Liver (tissue), 9 donors: ENCODE results near the gene GCNT2. TPM values are rescaled to one million over a fixed set of nuclear protein-coding genes. Genes with fewer than 3 reads are reported as not detected.
"Not testable (repeated sequence)": the region's sequence is repeated elsewhere in the genome, so short reads cannot be mapped to it uniquely, and the experiment has no call there.

Source experiments
- DNase-seq: peaks from one replicate; pipeline ENCODE4 v3.0.0-alpha.2; 2017; ENCODE audit warnings: low spot score
- H3K27ac ChIP-seq, 2 donors: one replicate each; pipeline ENCODE4 v1.7.0; 2013; ENCODE audit warnings: inconsistent platforms in 2 of 2, low read length in 2 of 2, control low read depth in 1 of 2, low read depth in 1 of 2, mild to moderate bottlenecking in 1 of 2
- H3K27me3 ChIP-seq, 4 donors: one replicate each; pipeline versions ENCODE4 v1.6.1 to v1.7.0; 2013; ENCODE audit warnings: low read length in 3 of 4, inconsistent platforms in 1 of 4, mild to moderate bottlenecking in 1 of 4, moderate library complexity in 1 of 4; ENCODE audit not compliant: control insufficient read depth in 4 of 4, insufficient read depth in 4 of 4
- H3K36me3 ChIP-seq, 4 donors: one replicate each; pipeline versions ENCODE4 v1.6.1 to v1.7.0; 2013; ENCODE audit warnings: low read length in 3 of 4, mild to moderate bottlenecking in 3 of 4, low read depth in 1 of 4, moderate library complexity in 1 of 4; ENCODE audit not compliant: control insufficient read depth in 4 of 4, insufficient read depth in 3 of 4
- H3K4me1 ChIP-seq, 4 donors: one replicate each; pipeline versions ENCODE4 v1.6.1 to v1.7.0; 2013; ENCODE audit warnings: low read length in 3 of 4, mild to moderate bottlenecking in 3 of 4, moderate library complexity in 1 of 4; ENCODE audit not compliant: control insufficient read depth in 4 of 4, insufficient read depth in 4 of 4
- H3K4me3 ChIP-seq, 3 donors: one replicate each; pipeline versions ENCODE4 v1.6.1 to v1.7.0; 2013; ENCODE audit warnings: low read length in 3 of 3, control low read depth in 1 of 3, low read depth in 1 of 3, mild to moderate bottlenecking in 1 of 3
- H3K9ac ChIP-seq, 2 donors: one replicate each; pipeline ENCODE4 v1.7.0; 2013; ENCODE audit warnings: low read length in 2 of 2, mild to moderate bottlenecking in 2 of 2, moderate library complexity in 2 of 2, control low read depth in 1 of 2, low read depth in 1 of 2
- H3K9me3 ChIP-seq, 4 donors: one replicate each; pipeline versions ENCODE4 v1.6.1 to v1.7.0; 2013; ENCODE audit warnings: low read length in 3 of 4; ENCODE audit not compliant: control insufficient read depth in 4 of 4
- CTCF ChIP-seq: fragments of 150-350 bp; IDR thresholded peaks from 2 replicates; pipeline ENCODE4 v1.5.1; 2017; ENCODE audit warnings: improper control_type of control experiment, low read depth, low read length; ENCODE audit not compliant: missing input control
- EGR1 ChIP-seq, 2 donors: IDR thresholded peaks; 2 replicates each; pipeline ENCODE4 v1.6.1; 2016 to 2018; ENCODE audit warnings: antibody characterized with exemption in 2 of 2, low read depth in 2 of 2
- FOXA1 ChIP-seq: IDR thresholded peaks from 2 replicates; pipeline ENCODE4 v1.6.1; 2016; ENCODE audit warnings: antibody characterized with exemption
- FOXA2 ChIP-seq: IDR thresholded peaks from 2 replicates; pipeline ENCODE4 v1.6.1; 2016; ENCODE audit warnings: antibody characterized with exemption
- HNF4G ChIP-seq: IDR thresholded peaks from 2 replicates; pipeline ENCODE4 v1.6.1; 2016; ENCODE audit warnings: antibody characterized with exemption
- JUND ChIP-seq, 2 donors: IDR thresholded peaks; 2 replicates each; pipeline ENCODE4 v1.6.1; 2016; ENCODE audit warnings: antibody characterized with exemption in 2 of 2
- NR2F2 ChIP-seq: IDR thresholded peaks from 2 replicates; pipeline ENCODE4 v1.6.1; 2016; ENCODE audit warnings: antibody characterized with exemption
- RAD21 ChIP-seq, 2 donors: IDR thresholded peaks; 2 replicates each; pipeline ENCODE4 v1.6.1; 2016; ENCODE audit warnings: antibody characterized with exemption in 2 of 2, mild to moderate bottlenecking in 2 of 2
- RXRA ChIP-seq, 2 donors: IDR thresholded peaks; 2 replicates each; pipeline ENCODE4 v1.6.1; 2017 to 2018; ENCODE audit warnings: antibody characterized with exemption in 2 of 2, mild to moderate bottlenecking in 1 of 2
- TAF1 ChIP-seq: conservative IDR thresholded peaks from 2 replicates; pipeline ENCODE4 v1.6.1; 2016; ENCODE audit warnings: antibody characterized with exemption, mild to moderate bottlenecking
- YY1 ChIP-seq: IDR thresholded peaks from 2 replicates; pipeline ENCODE4 v1.6.1; 2016; ENCODE audit warnings: antibody characterized with exemption, mild to moderate bottlenecking
- ZBTB33 ChIP-seq: IDR thresholded peaks from 2 replicates; pipeline ENCODE4 v1.6.1; 2016; ENCODE audit warnings: antibody characterized with exemption
- WGBS: extraction: QIAGEN DNeasy Blood & Tissue Kit; methylation state at CpG from one replicate; pipeline ENCODE4 v1.1.7; 2013; 5-methylcytosine and 5-hydroxymethylcytosine counted together
- polyA plus RNA-seq, 2 donors: library from polyadenylated mRNA; stranded (reverse) in 1 of 2; unstranded in 1 of 2; fragments of 200-250 nt in 1 of 2; fragments of >200 nt in 1 of 2; fragmentation: Nextera tagmentation in 1 of 2; extraction: Ambion mirVana in 1 of 2; gene quantifications; one replicate each; pipeline versions ENCODE4 v1.2.1 to v1.2.3, GENCODE V29; 2013 to 2015
- total RNA-seq, 2 donors: library from RNA; depleted of rRNA; stranded (reverse); fragments of >200 nt; gene quantifications; one replicate each; pipeline ENCODE4 v1.2.3, GENCODE V29; 2014
- donor health status: healthy.
- donor health status: healthy.
- donor health status: healthy.
- donor health status: healthy.
- donor health status: healthy.

The GCNT2 gene
- total and polyA plus RNA-seq, 4 donors, result 2.8 to 16.7 (median 4.2) TPM

- no peaks in the 10 kb centered on the region for H3K36me3 ChIP-seq
- WGBS, result 93% methylated on average over 32 of the region's 32 CpGs
- H3K4me1 ChIP-seq, result no peaks in the 10 kb centered on the region
- no peak overlapping the region for H3K9ac ChIP-seq
- no peak overlapping the region for H3K27ac ChIP-seq
- no peaks in the 10 kb centered on the region for H3K9me3 ChIP-seq
- H3K4me3 ChIP-seq, result no peak overlapping the region
- DNase-seq, result no peak
- peaks cover 0 to 4% (median 0%) of the 10 kb centered on the region in 4 donors for H3K27me3 ChIP-seq
- TF ChIP-seq JUND (IDR thresholded peaks at IDR 0.05) (no peak), FOXA2 (no peak), EGR1 (IDR thresholded peaks at IDR 0.05; ENCODE audit: low read depth in 2 of 2) (no peak), RAD21 (IDR thresholded peaks at IDR 0.05) (no peak), YY1 (no peak), TAF1 (no peak), RXRA (IDR thresholded peaks at IDR 0.05) (no peak), NR2F2 (no peak), CTCF (no peak), ZBTB33 (no peak), FOXA1 (no peak), HNF4G (no peak)
These were observed 29.7 kb upstream of the GCNT2 start for GRCh38 chr6:10491463-10491862.

- WGBS, result 95% methylated on average over 3 of the region's 3 CpGs
- not testable (repeated sequence) for H3K4me3 ChIP-seq, H3K27ac ChIP-seq, H3K36me3 ChIP-seq, DNase-seq, H3K27me3 ChIP-seq, H3K9me3 ChIP-seq, H3K9ac ChIP-seq, H3K4me1 ChIP-seq
These were observed 29.2 kb upstream of the GCNT2 start for GRCh38 chr6:10491905-10492304.

GRCh38 chr6:10495029-10495428 is 26.1 kb upstream of the GCNT2 start:
- H3K36me3 ChIP-seq, result no peaks in the 10 kb centered on the region
- no peaks in the 10 kb centered on the region for H3K9me3 ChIP-seq
- H3K4me1 ChIP-seq, result no peaks in the 10 kb centered on the region
- no peaks in the 10 kb centered on the region for H3K27me3 ChIP-seq
- WGBS, result 80% methylated on average over 14 of the region's 14 CpGs
- no peak overlapping the region for H3K9ac ChIP-seq
- H3K27ac ChIP-seq, result no peak overlapping the region
- TF ChIP-seq NR2F2, result no peak
- TF ChIP-seq RXRA (IDR thresholded peaks at IDR 0.05), result no peak
- TF ChIP-seq EGR1 (IDR thresholded peaks at IDR 0.05; ENCODE audit: low read depth in 2 of 2), result no peak
- TF ChIP-seq HNF4G, result no peak
- TF ChIP-seq ZBTB33, result no peak
- no peak for DNase-seq
- no peak overlapping the region for H3K4me3 ChIP-seq
